GM13976 (cell line): ENCODE measurements around the gene TMEM273.

Experiments used
- DNase-seq: peaks from one replicate; pipeline ENCODE4 v3.0.0; 2012; ENCODE audit warnings: low spot score
- in situ Hi-C: fragments of 300-500 bp; cut with MboI; formaldehyde crosslinking; loops from one replicate; pipeline ENCODE4 v1.12.0; 2022; ENCODE audit warnings: low sequenced_read_pairs, mixed read lengths, inconsistent platforms; ENCODE audit not compliant: unreplicated experiment
- TF ChIP-seq, protein P1 (sequence below): IDR thresholded peaks from 2 replicates; pipeline ENCODE4 v1.5.1; 2012; ENCODE audit warnings: borderline replicate concordance, mild to moderate bottlenecking; ENCODE audit not compliant: insufficient read depth; ENCODE audit errors: extremely low read depth, missing control alignments, control extremely low read depth

TMEM273 gene

DNA sequence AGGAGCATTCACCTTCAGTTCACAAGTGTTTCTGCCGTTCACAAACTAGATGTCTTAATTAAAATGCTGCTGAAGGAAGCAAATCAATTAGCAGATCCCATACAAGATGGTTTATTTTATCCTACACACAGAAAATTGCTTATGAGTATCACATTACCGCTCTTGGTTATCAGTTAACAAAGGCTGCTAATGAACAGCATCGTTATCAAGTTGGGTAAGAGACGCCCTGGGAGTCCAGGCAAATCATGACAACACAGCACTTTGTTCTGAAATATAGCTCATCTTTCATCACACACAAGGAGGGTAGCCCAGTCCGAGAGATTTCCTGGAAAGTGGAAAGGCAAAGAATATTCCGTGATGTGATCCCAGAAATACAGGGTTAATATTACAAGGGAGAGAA lies 33.5 kb downstream of the TMEM273 start:
- TF ChIP-seq, protein P1, sequence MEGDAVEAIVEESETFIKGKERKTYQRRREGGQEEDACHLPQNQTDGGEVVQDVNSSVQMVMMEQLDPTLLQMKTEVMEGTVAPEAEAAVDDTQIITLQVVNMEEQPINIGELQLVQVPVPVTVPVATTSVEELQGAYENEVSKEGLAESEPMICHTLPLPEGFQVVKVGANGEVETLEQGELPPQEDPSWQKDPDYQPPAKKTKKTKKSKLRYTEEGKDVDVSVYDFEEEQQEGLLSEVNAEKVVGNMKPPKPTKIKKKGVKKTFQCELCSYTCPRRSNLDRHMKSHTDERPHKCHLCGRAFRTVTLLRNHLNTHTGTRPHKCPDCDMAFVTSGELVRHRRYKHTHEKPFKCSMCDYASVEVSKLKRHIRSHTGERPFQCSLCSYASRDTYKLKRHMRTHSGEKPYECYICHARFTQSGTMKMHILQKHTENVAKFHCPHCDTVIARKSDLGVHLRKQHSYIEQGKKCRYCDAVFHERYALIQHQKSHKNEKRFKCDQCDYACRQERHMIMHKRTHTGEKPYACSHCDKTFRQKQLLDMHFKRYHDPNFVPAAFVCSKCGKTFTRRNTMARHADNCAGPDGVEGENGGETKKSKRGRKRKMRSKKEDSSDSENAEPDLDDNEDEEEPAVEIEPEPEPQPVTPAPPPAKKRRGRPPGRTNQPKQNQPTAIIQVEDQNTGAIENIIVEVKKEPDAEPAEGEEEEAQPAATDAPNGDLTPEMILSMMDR = no peak
- in situ Hi-C loops = loop anchor here (25.0 kb wide), 1 partner anchor 492 kb away; no protein-coding TSS in a partner anchor
- no peak for DNase-seq

DNA sequence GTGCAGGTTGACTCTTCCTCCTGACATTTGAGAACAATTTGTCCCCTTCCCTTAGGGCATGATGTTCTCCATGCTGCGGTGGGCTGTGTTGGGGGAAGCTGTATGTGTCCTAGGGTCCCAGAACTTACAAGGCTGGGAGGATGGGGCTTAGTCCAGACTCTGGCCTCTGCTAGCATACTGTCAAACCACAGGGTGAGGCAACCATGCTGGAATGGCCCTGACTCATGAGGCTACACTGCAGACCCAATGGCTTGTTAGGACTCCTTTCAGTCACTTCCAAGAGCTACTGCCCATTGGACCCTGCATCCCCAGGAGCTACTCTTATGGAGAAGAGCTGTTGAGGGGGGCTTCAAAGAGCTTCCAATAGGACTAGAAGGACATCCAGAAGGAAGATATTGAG lies 34.2 kb downstream of the TMEM273 start:
- DNase-seq = no peak
- in situ Hi-C loops = loop anchor here (25.0 kb wide), 1 partner anchor 492 kb away; no protein-coding TSS in a partner anchor
- TF ChIP-seq, protein P1 = no peak

DNA sequence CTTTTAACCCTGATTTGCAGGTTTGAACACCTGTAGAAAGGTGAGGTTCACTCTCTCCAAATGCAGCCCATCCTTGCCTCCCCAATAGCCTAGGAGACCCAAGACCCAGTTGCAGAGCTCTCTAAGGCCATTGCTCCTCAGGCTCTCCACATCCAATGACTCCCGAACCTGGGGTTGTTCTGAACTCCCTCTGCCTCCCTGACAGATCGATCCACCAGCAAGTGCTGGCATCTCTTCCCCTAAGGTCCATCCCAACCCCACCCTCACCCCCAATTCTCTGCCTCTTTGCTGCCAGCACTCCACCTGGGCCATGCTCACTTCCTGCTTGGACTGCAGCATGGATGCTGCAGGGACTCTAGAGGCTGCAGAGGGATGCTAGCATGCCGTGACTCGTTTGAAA lies 35.1 kb downstream of the TMEM273 start:
- no peak for DNase-seq
- TF ChIP-seq, protein P1 = no peak
- in situ Hi-C loops = loop anchor here (25.0 kb wide), 1 partner anchor 491 kb away; no protein-coding TSS in a partner anchor

DNA sequence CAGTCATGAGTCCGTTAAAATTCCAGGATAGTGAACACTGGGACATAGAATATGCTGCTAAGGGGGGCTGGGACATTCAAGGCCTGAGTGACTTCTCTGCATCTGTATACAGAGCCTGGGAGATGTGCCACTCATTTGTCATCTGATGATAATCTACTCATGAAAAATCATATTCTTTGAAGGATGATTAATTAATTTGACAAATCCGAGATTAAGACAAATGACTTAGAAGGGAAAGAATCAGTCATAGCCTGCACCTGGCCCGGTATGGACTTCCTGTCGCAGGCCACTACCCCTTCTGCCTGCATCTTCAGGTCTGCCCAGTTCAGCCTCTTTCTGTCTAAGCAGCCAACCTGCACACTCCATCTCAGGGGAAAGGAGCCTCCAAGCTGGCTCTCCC lies 35.5 kb downstream of the TMEM273 start:
- no peak for DNase-seq
- in situ Hi-C loops = loop anchor here (25.0 kb wide), 1 partner anchor 490 kb away; no protein-coding TSS in a partner anchor
- TF ChIP-seq, protein P1 = no peak

DNA sequence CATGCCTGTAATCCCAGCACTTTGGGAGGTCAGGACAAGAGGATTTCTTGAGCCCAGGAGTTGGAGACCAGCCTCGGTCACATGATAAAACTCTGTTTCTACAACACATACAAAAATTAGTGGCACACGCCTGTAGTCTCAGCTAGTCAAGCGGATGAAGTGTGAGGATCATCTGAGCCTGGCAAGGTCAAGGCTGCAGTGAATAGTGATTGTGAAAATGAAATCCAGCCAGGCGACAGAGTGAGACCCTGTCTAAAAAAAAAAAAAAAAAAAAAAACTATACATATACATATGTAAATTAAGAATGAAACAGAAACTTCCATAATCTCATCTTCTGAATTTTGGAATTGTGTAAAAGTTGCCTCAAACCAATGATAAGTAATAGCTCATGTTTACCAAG lies 36.2 kb downstream of the TMEM273 start:
- DNase-seq = no peak
- in situ Hi-C loops = loop anchor here (25.0 kb wide), 1 partner anchor 490 kb away; no protein-coding TSS in a partner anchor
- TF ChIP-seq, protein P1 = no peak

DNA sequence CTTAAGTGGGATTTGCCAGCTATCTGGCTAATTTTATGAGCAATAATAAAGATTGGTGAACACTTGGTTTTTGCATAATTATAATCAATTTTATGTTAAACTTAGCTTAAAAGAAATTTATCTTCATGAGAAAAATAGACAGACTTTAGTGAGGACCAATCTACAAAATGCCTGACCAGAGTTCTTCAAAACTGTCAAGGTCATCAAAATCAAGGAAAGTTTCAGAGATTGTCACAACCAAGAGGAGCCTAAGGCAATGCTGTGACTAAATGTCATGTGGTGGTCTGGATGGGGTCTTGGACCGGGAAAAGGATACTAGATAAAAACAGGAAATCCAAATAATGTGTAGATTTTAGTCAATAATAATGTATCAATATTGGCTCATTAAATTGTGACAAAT lies 36.7 kb downstream of the TMEM273 start:
- TF ChIP-seq, protein P1 = no peak
- no peak for DNase-seq
- in situ Hi-C loops = loop anchor here (25.0 kb wide), 1 partner anchor 489 kb away; no protein-coding TSS in a partner anchor
